ENCODE data around the gene MUC20.
"Not testable (repeated sequence)": the region's sequence is repeated elsewhere in the genome, so short reads cannot be mapped to it uniquely, and the experiment has no call there.

- not testable (repeated sequence) for TF ChIP-seq POLR2A, CTCF (IDR thresholded peaks at IDR 0.05)
These were observed at the start of gene MUC20 for GRCh38 chr3:195720831-195721506.
